SU-DHL-6 (cell line): ENCODE data around the gene TM9SF1.

Experiments
- CTCF ChIP-seq: fragments of 200-600 bp; sonication (generic); IDR thresholded peaks from one replicate; pipeline ENCODE4 v1.5.1; 2017; ENCODE audit warnings: antibody characterized with exemption, mild to moderate bottlenecking, low read length, moderate library complexity; ENCODE audit not compliant: insufficient read depth, poor library complexity, severe bottlenecking
- EZH2phosphoT487 ChIP-seq: fragments of 200-600 bp; sonication (generic), shearing (Covaris generic); conservative IDR thresholded peaks from 2 replicates; pipeline ENCODE4 v1.6.1; 2018; ENCODE audit warnings: mild to moderate bottlenecking, antibody characterized with exemption, low read length, moderate library complexity, mixed read lengths

GRCh38 chr14:24184104-24184970, 10.9 kb downstream of the TM9SF1 start:
- TF ChIP-seq CTCF: no peak
- TF ChIP-seq EZH2phosphoT487: no peak
